Liver (tissue), 3 donors: ENCODE results near the gene RASL10B.

ENCODE experiments used
- HNF4G ChIP-seq: IDR thresholded peaks from 2 replicates; pipeline ENCODE4 v1.6.1; 2016; ENCODE audit warnings: antibody characterized with exemption
- NR2F2 ChIP-seq: IDR thresholded peaks from 2 replicates; pipeline ENCODE4 v1.6.1; 2016; ENCODE audit warnings: antibody characterized with exemption
- TF ChIP-seq, protein P1 (sequence below): fragments of 150-350 bp; IDR thresholded peaks from 2 replicates; pipeline ENCODE4 v1.5.1; 2017; ENCODE audit warnings: improper control_type of control experiment, low read depth, low read length; ENCODE audit not compliant: missing input control
- donor health status: healthy.
- donor health status: healthy.

DNA sequence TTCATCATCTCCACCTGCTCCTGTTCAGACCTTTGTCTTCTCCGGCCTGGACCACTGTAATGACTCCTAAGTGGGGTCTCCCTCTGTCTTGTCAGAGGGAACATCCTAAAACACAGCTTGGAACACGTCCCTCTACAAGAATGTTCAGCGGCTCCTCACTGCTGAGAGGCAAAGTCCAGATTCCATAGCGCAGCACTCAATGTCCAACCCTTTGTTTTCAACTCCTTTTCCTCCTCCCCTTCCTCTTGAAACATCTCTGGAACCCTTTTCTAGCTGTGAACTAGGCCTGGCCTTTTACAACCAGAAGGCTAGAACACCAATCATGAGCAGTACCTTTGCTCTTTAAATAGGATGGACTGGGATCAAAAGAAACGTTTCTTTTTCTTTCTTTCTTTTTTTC lies 30.2 kb downstream of the RASL10B start:
- TF ChIP-seq, protein P1, sequence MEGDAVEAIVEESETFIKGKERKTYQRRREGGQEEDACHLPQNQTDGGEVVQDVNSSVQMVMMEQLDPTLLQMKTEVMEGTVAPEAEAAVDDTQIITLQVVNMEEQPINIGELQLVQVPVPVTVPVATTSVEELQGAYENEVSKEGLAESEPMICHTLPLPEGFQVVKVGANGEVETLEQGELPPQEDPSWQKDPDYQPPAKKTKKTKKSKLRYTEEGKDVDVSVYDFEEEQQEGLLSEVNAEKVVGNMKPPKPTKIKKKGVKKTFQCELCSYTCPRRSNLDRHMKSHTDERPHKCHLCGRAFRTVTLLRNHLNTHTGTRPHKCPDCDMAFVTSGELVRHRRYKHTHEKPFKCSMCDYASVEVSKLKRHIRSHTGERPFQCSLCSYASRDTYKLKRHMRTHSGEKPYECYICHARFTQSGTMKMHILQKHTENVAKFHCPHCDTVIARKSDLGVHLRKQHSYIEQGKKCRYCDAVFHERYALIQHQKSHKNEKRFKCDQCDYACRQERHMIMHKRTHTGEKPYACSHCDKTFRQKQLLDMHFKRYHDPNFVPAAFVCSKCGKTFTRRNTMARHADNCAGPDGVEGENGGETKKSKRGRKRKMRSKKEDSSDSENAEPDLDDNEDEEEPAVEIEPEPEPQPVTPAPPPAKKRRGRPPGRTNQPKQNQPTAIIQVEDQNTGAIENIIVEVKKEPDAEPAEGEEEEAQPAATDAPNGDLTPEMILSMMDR, result no peak
- TF ChIP-seq NR2F2, result no peak
- no peak for TF ChIP-seq HNF4G
